ENCODE measurements around the gene HECA.

DNA sequence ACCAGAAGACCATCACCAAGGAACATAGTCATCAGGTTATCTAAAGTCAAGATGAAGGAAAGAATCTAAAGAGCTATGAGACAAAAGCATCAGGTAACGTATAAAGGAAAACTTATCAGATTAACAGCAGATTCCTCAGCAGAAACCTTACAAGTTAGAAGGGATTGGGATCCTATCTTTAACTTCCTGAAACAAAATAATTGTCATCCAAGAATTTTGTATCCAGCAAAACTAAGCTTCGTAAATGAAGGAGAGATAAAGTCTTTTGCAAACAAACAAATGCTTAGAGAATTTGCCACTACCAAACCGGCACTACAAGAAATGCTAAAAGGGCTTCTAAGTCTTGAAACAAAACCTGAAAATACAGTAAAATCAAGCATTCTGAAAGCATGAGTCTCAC lies 71.0 kb downstream of the HECA start:
- TF ChIP-seq, protein P1, sequence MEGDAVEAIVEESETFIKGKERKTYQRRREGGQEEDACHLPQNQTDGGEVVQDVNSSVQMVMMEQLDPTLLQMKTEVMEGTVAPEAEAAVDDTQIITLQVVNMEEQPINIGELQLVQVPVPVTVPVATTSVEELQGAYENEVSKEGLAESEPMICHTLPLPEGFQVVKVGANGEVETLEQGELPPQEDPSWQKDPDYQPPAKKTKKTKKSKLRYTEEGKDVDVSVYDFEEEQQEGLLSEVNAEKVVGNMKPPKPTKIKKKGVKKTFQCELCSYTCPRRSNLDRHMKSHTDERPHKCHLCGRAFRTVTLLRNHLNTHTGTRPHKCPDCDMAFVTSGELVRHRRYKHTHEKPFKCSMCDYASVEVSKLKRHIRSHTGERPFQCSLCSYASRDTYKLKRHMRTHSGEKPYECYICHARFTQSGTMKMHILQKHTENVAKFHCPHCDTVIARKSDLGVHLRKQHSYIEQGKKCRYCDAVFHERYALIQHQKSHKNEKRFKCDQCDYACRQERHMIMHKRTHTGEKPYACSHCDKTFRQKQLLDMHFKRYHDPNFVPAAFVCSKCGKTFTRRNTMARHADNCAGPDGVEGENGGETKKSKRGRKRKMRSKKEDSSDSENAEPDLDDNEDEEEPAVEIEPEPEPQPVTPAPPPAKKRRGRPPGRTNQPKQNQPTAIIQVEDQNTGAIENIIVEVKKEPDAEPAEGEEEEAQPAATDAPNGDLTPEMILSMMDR (conservative IDR thresholded peaks at IDR 0.05 in 1 of 2, IDR thresholded peaks at IDR 0.05 in 1 of 2; ENCODE audit: extremely low read depth in 1 of 2, insufficient read depth in 1 of 2, low read depth in 1 of 2, low read length in 2 of 2): no peak
- TF ChIP-seq EZH2 (IDR thresholded peaks at IDR 0.05; ENCODE audit: borderline replicate concordance, low read length): no peak

All from mammary epithelial cell (primary cell).